PFSK-1 (cell line): Measurements from ENCODE around the gene MCM7.

Experiments used
- FOXP2 ChIP-seq: optimal IDR thresholded peaks from 2 replicates; pipeline ENCODE3; 2011; ENCODE audit warnings: borderline replicate concordance, control low read depth, inconsistent platforms; ENCODE audit not compliant: insufficient read depth; ENCODE audit errors: extremely low read length, extremely low read depth
- POLR2AphosphoS5 ChIP-seq: IDR thresholded peaks from 2 replicates; pipeline ENCODE4 v1.6.1; 2012; ENCODE audit warnings: low read depth, mild to moderate bottlenecking, control low read depth, low read length, moderate library complexity
- REST ChIP-seq, 2 experiments: IDR thresholded peaks; 2 replicates each; pipeline versions ENCODE4 v1.6.1 to v1.8.0; 2011 to 2012; ENCODE audit warnings: low read depth in 2 of 2, low read length in 2 of 2, control low read depth in 1 of 2, inconsistent platforms in 1 of 2, mild to moderate bottlenecking in 1 of 2, moderate library complexity in 1 of 2; ENCODE audit not compliant: insufficient read depth in 1 of 2
- SIN3A ChIP-seq: IDR thresholded peaks from 2 replicates; pipeline ENCODE4 v1.6.1; 2012; ENCODE audit warnings: mild to moderate bottlenecking, low read length, moderate library complexity, borderline replicate concordance; ENCODE audit not compliant: insufficient read depth
- TAF1 ChIP-seq: IDR thresholded peaks from 2 replicates; pipeline ENCODE4 v1.6.1; 2012; ENCODE audit warnings: low read length, control low read depth, borderline replicate concordance; ENCODE audit not compliant: insufficient read depth

Gene MCM7

GRCh38 chr7:100132126-100132525 lies 30.9 kb upstream of the MCM7 start:
- no peak for TF ChIP-seq SIN3A
- no peak for TF ChIP-seq TAF1
- TF ChIP-seq FOXP2 = no peak
- TF ChIP-seq REST (IDR thresholded peaks at IDR 0.05; ENCODE audit: insufficient read depth in 1 of 2, low read depth in 2 of 2, low read length in 2 of 2) = no peak
- TF ChIP-seq POLR2AphosphoS5 = no peak

- no peak for TF ChIP-seq POLR2AphosphoS5
- no peak for TF ChIP-seq FOXP2
- no peak for TF ChIP-seq REST (IDR thresholded peaks at IDR 0.05; ENCODE audit: insufficient read depth in 1 of 2, low read depth in 2 of 2, low read length in 2 of 2)
- TF ChIP-seq TAF1 = no peak
- TF ChIP-seq SIN3A = no peak
Observed at GRCh38 chr7:100130608-100131453, 29.6 kb upstream of the MCM7 start.

- TF ChIP-seq POLR2AphosphoS5 = no peak
- TF ChIP-seq REST (IDR thresholded peaks at IDR 0.05; ENCODE audit: insufficient read depth in 1 of 2, low read depth in 2 of 2, low read length in 2 of 2) = no peak
Observed at GRCh38 chr7:100128637-100128963, 27.4 kb upstream of the MCM7 start.

- no peak for TF ChIP-seq TAF1
Observed at GRCh38 chr7:100127866-100128636, 26.9 kb upstream of the MCM7 start.

GRCh38 chr7:100126931-100127865 lies 26.0 kb upstream of the MCM7 start, which contains the start of gene MBLAC1:
Gene MBLAC1 (plus strand): TSS chr7:100126967. CDS start chr7:100127396, 429 bp downstream.
- peak; percentile 87; the same call in 1 of the 2 replicates for TF ChIP-seq TAF1
- TF ChIP-seq POLR2AphosphoS5 = peak; percentile 96
- no peak for TF ChIP-seq SIN3A
- no peak for TF ChIP-seq FOXP2
- peak in 1 of 2 experiments; percentile 56; a peak in 1 of 4 replicates for TF ChIP-seq REST (IDR thresholded peaks at IDR 0.05; ENCODE audit: insufficient read depth in 1 of 2, low read depth in 2 of 2, low read length in 2 of 2)
